Stimulated activated CD4-positive, alpha-beta T cell treated with anti-CD3 and anti-CD28 coated beads, Interleukin-1b, Interleukin-23, amount 100 ng/mL, for 1 hour (primary cell): Measurements from ENCODE around the gene VSNL1.

Experiments
- DNase-seq, 2 donors: peaks; one replicate each; pipeline ENCODE4 v3.0.0-alpha.2; 2020; ENCODE audit warnings: low read depth in 2 of 2

Gene VSNL1

GRCh38 chr2:17583166-17583565 is 42.7 kb downstream of the VSNL1 start:
- no peak for DNase-seq

DNA sequence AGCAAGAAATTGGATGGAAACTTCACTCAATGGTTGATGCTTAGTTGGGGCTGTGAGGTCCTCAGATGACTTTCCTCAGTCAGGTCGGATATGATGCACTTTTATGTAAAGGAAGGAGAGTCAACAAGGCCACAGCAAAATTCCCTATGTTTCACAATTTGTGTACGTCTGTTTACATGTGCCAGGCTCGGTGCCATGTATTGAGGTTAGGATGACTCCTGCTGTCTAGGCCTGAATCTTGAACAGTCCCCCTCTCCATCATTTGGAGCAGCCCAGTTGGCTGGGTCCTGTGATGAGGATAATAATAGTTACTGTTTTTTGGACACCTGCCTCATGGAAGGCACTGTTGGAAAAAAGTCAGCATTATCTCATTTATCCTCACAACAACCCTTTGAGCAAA is 43.1 kb downstream of the VSNL1 start:
- no peak for DNase-seq

GRCh38 chr2:17584689-17585088 is 44.2 kb downstream of the VSNL1 start:
- DNase-seq, result no peak

DNA sequence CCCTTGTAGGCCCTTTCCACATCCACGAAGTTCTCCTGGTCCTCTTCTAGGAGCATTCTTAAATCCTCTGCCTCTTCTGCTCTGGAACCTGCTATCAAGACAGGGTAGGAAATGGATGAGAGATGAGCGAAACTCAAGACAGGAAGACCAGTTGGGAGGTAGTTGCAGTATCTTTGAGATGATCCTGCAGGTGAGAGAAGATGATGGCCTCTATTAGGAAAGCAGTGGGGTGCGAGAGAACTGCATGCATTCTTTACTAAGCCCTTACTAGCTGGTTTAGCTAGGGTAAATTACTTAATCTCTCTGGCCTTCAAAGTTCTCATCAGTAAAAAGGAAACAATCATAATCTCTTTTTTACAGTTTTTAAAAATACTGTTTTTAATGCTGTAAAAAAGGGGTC is 47.0 kb downstream of the VSNL1 start:
- no peak for DNase-seq

GRCh38 chr2:17588031-17588430 is 47.5 kb downstream of the VSNL1 start:
- no peak for DNase-seq

DNA sequence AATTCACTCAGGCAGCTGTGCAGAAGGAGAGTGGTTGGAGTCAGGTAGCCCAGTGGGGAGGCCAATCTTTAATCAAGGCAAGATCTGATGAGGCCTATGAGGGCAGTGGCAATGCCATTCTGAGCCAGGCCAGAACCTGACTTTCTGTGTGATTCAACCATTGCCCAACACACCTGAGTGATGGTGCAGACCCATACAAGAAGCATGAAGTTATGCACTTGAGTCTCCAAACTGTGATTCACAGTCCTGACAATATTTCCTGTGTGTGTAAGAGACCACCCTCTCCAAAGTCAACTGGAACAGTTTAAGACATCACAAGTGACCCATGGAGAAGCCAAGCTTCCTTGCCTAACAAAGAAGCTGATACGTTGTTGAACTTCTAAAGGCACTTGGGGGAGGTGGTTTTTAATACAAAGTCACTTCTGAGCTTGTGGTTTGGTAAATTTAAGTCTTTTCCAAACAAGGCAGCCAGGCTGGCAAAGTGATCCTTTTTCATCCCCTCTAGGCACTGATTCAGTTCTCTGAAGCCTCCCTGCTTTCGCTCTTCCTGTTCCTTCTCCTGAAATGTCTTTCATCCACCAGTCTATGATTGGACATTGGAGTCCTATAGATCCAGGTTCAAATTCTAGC is 49.0 kb downstream of the VSNL1 start:
- no peak for DNase-seq

GRCh38 chr2:17590342-17590911 is 49.9 kb downstream of the VSNL1 start:
- DNase-seq, result no peak

- no peak for DNase-seq
Measured at GRCh38 chr2:17591846-17592245, 51.4 kb downstream of the VSNL1 start.

- no peak for DNase-seq
Measured at GRCh38 chr2:17592731-17593409, 52.4 kb downstream of the VSNL1 start.

GRCh38 chr2:17593445-17593840 is 52.9 kb downstream of the VSNL1 start:
- no peak for DNase-seq

DNA sequence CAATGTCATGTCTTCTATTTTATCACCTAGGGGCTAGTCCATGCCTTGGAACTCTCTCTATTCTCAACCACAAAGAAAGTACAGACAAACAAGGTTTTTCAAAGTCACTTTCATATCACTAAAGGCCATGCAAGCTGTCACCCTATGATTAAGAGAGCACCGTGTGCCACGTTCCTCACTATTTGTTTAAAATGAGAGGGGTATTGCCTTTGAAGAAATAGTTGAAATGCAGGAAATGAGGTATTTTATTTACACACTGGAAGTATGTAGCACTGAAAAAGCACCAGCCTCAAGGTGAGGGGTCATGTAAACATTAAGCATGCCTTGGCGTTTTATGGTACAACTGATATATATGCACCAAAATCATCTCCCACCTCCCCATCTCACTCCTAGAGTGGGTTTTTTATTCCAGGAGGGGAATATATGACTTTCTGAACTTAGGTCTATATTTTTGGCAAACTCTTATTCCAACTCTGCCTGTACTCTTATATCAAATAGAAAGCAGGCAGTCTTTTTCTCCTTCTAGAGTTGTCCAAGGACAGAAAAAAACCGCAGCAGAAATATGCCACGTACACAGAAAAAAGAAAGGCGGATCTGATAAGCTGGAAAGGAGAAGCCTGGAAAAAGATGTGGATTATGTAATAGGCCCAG is 53.5 kb downstream of the VSNL1 start:
- DNase-seq, result no peak

GRCh38 chr2:17594533-17595401 is 54.3 kb downstream of the VSNL1 start:
- no peak for DNase-seq

GRCh38 chr2:17599617-17600016 is 59.1 kb downstream of the VSNL1 start:
- no peak for DNase-seq

- DNase-seq, result no peak
Measured at GRCh38 chr2:17600556-17601204, 60.2 kb downstream of the VSNL1 start.

- no peak for DNase-seq
Measured at GRCh38 chr2:17604050-17604449, 63.6 kb downstream of the VSNL1 start.

DNA sequence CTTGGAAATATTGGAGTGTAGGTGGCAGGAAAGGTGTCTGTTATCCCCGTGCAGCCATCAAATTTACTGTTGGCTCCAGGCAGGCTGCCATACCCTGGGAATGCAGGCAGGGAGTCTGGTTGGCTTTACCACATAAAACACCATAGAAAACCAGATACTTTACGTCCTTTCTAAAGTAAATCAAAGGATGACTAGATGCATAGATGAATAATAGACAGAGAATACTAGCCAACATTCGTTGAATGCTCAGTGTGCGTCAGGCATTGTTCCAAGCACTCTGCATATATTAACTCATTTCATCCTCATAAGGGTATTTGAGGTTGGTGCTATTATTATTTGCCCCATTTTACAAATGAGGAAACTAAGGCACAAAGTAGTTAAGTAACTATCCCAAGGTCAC is 65.2 kb downstream of the VSNL1 start:
- DNase-seq, result no peak

DNA sequence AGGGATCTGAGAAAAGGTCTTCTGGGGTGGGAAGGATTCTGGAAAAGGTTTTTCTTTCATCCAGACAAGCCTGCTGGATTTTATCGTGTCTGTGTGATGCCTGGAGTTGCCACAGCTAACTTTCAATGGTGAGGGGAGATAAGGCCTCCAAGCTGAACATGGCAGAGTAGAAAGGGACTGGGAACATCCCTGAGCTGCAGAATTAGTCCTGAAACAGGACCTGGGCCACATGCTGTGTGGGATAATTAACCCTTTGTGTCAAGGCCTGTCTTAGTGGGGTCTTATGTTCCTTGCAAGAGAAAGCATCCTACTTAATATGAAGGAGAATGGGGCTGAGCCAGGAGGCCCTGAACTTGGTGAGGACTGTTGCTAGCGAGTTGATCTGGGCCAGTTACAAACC is 66.4 kb downstream of the VSNL1 start:
- DNase-seq, result no peak

- no peak for DNase-seq
Measured at GRCh38 chr2:17607379-17607778, 66.9 kb downstream of the VSNL1 start.

DNA sequence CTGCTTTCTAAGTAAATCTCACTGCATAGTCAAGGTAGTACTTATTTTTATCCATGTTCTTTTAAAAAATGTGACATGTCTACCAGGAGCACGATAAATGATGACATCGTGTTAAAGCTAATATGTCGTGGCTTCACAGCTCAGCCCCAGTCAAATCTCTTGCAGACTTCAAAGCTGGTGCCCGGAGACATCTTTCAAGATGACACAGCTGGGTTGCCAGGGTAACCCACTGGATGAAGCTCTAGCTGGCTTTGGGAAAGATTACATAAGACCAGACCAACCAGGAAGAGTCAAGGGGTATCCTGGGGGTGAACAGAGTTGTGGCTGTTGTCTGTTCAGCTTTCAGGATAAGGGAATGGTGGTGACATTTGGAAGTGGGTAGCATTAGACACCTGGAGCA is 67.8 kb downstream of the VSNL1 start:
- DNase-seq, result no peak

DNA sequence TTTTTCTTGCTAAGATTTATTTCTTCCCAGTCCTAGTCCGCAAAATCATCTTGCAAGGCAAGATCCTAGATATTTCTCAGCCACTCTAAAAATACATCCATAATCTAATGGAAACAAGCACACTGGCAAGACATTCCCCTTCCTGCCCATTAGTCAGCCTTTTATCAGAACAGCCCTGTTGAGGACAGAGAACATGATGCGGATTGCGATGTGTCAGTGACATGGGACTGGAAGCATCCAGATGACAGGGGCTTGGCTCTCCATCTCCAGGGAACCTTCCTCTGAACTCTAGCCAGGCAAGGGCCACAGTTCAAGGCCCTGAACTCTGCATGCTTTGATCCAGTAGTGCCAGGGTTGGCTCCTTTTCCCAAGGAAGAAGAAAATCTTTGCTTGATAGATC is 70.0 kb downstream of the VSNL1 start:
- no peak for DNase-seq

- no peak for DNase-seq
Measured at GRCh38 chr2:17611036-17611435, 70.5 kb downstream of the VSNL1 start.
